SK-N-SH (cell line): Measurements from ENCODE around the gene GART.

Experiments
- CHD2 ChIP-seq: fragments of 150-350 bp; IDR thresholded peaks from 2 replicates; pipeline ENCODE4 v1.6.1; 2018; ENCODE audit warnings: low read length; ENCODE audit not compliant: partially characterized antibody
- ELF1 ChIP-seq: IDR thresholded peaks from 2 replicates; pipeline ENCODE4 v1.4.0; 2012
- EZH2phosphoT487 ChIP-seq: fragments of 200-600 bp; sonication (generic); IDR thresholded peaks from 2 replicates; pipeline ENCODE4 v1.6.1; 2017; ENCODE audit warnings: low read depth, mixed run types, mild to moderate bottlenecking, antibody characterized with exemption, moderate library complexity, borderline replicate concordance
- TF ChIP-seq, protein P1 (sequence below): fragments of 200-600 bp; sonication (generic); IDR thresholded peaks from 2 replicates; pipeline ENCODE4 v1.6.1; 2017; ENCODE audit warnings: antibody characterized with exemption, mild to moderate bottlenecking, moderate library complexity

DNA sequence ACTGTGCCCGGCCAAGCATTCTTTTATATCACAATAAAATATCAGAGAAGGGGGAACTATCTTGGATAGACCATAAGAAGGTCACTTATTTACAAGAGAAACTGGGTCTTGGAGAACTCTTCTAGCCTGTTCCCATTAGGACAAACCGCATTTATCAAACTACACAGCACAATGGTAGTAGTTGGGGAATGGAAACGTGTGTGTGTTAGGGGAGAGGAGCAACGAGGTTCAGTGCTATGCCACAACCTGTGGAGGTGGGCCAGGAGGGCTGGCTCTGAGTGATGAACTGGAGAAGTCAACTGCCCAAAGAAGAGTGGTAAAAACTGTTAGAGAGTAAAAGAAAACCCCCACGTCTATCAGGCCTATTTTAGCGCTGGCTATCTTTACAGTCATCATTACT is 45.0 kb upstream of the GART start:
- TF ChIP-seq CHD2 = no peak
- TF ChIP-seq, protein P1, sequence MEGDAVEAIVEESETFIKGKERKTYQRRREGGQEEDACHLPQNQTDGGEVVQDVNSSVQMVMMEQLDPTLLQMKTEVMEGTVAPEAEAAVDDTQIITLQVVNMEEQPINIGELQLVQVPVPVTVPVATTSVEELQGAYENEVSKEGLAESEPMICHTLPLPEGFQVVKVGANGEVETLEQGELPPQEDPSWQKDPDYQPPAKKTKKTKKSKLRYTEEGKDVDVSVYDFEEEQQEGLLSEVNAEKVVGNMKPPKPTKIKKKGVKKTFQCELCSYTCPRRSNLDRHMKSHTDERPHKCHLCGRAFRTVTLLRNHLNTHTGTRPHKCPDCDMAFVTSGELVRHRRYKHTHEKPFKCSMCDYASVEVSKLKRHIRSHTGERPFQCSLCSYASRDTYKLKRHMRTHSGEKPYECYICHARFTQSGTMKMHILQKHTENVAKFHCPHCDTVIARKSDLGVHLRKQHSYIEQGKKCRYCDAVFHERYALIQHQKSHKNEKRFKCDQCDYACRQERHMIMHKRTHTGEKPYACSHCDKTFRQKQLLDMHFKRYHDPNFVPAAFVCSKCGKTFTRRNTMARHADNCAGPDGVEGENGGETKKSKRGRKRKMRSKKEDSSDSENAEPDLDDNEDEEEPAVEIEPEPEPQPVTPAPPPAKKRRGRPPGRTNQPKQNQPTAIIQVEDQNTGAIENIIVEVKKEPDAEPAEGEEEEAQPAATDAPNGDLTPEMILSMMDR = no peak
- no peak for TF ChIP-seq ELF1
- TF ChIP-seq EZH2phosphoT487 = no peak
